ENCODE data around the gene PFKP.

Gene PFKP

DNA sequence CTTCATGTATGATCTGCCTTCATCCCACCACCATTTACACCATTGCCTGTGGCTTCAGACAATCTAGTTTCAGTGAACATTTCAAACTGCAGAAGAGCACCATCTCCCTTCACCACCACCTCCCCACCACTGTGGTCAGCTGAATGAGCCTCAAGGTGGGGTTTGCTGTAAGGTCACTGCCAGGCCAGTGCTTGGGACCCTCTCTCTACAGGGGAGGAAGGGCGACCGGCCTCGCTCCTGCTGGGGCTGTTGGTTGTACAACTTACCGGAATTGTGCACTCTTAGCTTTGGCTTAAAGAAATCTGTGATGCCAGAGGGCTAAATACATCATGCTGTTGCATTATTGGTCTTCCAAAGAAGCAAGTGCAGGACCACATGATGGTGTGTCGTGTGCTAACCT is 26.6 kb downstream of the PFKP start:
- no peaks in the 10 kb centered on the region for H3K9me3 ChIP-seq (ENCODE audit: control insufficient read depth, low read length)
- H2AFZ ChIP-seq, result no peak overlapping the region
- no peak overlapping the region for H3K9ac ChIP-seq
- no peaks in the 10 kb centered on the region for H3K27me3 ChIP-seq (ENCODE audit: control insufficient read depth, insufficient read depth, low read length)
- H3K27ac ChIP-seq, result no peak overlapping the region
- no peaks in the 10 kb centered on the region for H3K4me1 ChIP-seq
- no peak overlapping the region for H3K4me2 ChIP-seq (ENCODE audit: low read length)
- no peaks in the 10 kb centered on the region for H3K79me2 ChIP-seq
- TF ChIP-seq, protein P1, sequence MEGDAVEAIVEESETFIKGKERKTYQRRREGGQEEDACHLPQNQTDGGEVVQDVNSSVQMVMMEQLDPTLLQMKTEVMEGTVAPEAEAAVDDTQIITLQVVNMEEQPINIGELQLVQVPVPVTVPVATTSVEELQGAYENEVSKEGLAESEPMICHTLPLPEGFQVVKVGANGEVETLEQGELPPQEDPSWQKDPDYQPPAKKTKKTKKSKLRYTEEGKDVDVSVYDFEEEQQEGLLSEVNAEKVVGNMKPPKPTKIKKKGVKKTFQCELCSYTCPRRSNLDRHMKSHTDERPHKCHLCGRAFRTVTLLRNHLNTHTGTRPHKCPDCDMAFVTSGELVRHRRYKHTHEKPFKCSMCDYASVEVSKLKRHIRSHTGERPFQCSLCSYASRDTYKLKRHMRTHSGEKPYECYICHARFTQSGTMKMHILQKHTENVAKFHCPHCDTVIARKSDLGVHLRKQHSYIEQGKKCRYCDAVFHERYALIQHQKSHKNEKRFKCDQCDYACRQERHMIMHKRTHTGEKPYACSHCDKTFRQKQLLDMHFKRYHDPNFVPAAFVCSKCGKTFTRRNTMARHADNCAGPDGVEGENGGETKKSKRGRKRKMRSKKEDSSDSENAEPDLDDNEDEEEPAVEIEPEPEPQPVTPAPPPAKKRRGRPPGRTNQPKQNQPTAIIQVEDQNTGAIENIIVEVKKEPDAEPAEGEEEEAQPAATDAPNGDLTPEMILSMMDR (IDR thresholded peaks at IDR 0.05), result no peak
- no peaks in the 10 kb centered on the region for H3K36me3 ChIP-seq (ENCODE audit: control insufficient read depth, insufficient read depth, low read length)
- H3K4me3 ChIP-seq (ENCODE audit: low read depth, low read length), result no peak overlapping the region

DNA sequence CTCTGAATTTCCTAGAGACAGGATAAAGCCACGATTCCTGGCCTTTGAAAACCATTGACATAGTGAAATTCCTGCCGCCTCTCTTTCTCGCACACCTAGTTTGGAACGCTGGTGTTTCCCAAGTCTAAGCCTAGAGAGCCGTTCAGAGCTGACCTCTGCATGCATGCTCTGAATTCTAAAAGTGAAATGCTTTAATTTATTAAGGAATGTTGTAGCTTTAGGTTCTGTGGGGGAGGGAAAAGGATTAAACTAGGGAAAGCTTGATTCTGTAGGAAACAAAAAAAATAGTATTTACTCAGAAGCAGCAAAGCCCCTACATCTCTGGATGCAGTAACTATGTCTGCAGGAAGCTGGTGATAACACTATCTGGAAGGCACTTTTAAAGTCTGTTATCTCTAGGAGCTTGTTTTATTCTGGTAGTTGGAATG is 27.3 kb downstream of the PFKP start:
- Histone ChIP-seq H2AFZ (no peak overlapping the region), H3K9ac (no peak overlapping the region), H3K36me3 (ENCODE audit: control insufficient read depth, insufficient read depth, low read length) (no peaks in the 10 kb centered on the region), H3K79me2 (no peaks in the 10 kb centered on the region), H3K27ac (no peak overlapping the region), H3K9me3 (ENCODE audit: control insufficient read depth, low read length) (no peaks in the 10 kb centered on the region), H3K4me1 (no peaks in the 10 kb centered on the region), H3K4me2 (ENCODE audit: low read length) (no peak overlapping the region), H3K27me3 (ENCODE audit: control insufficient read depth, insufficient read depth, low read length) (no peaks in the 10 kb centered on the region), H3K4me3 (ENCODE audit: low read depth, low read length) (no peak overlapping the region)
- TF ChIP-seq, protein P1 (IDR thresholded peaks at IDR 0.05), result no peak

DNA sequence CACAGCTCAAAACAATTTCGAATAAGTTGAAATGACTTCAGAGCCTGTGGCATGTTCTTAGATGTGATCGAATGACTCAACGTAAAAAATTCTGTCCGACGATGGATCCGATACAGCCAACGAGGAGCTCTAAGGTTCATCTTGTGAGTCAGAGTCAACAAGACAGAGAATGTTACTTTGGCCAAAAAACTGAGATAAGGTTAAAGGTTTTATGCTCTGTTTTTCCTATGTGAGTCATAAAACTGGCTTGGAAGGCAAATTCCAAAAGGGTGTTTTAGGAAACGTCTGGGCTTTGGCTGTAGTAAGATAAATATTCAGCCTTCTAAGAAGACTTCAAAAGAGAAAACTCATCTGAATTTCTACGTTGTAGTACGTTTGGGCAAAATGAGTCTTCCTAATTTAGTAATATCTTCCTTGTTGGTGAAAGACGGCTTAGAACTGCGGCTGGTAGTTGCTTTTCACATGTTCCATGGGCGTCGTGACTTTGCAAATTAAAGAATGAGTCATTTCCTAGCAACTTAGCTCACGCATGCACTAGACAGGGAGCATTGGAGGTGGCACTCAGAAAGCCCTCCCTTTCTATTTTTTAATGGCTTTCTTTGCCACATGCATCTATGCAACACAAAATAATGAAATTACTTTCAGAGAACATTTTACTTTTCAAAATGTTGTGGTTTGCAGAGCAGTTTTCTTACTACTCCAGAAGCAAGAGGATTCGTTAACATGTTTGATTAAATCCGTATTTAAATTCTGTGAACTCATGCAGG is 28.2 kb downstream of the PFKP start:
- Histone ChIP-seq H3K4me1 (no peaks in the 10 kb centered on the region), H3K4me2 (ENCODE audit: low read length) (no peak overlapping the region), H3K9ac (no peak overlapping the region), H3K27ac (no peak overlapping the region), H2AFZ (no peak overlapping the region), H3K27me3 (ENCODE audit: control insufficient read depth, insufficient read depth, low read length) (no peaks in the 10 kb centered on the region), H3K36me3 (ENCODE audit: control insufficient read depth, insufficient read depth, low read length) (no peaks in the 10 kb centered on the region), H3K4me3 (ENCODE audit: low read depth, low read length) (no peak overlapping the region), H3K9me3 (ENCODE audit: control insufficient read depth, low read length) (no peaks in the 10 kb centered on the region), H3K79me2 (no peaks in the 10 kb centered on the region)
- TF ChIP-seq, protein P1 (IDR thresholded peaks at IDR 0.05), result no peak

DNA sequence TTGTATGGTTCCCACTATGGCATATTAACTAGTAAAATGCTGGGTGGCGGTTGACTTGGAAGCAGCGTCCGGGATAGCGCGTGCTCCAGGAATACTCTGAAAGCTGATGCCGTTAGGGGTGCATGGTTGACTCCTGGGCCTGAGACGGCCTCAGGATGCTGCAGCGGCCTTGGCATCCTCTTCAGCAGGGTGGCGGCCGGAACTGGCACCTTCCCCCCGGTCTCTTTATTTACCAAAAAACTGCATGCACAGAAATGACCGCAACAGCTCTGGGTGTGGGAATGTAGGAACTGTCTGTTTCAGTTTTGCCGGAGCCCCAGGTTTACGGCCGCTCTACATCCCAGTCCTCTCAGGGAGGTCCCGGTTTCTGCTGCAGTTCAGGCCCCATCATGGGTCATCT is 28.8 kb downstream of the PFKP start:
- no peaks in the 10 kb centered on the region for H3K4me1 ChIP-seq
- no peak overlapping the region for H3K9ac ChIP-seq

More for the DNA sequence above, 28.8 kb downstream of the PFKP start:
- H3K4me2 ChIP-seq (ENCODE audit: low read length), result no peak overlapping the region
- H2AFZ ChIP-seq, result no peak overlapping the region
- no peaks in the 10 kb centered on the region for H3K36me3 ChIP-seq (ENCODE audit: control insufficient read depth, insufficient read depth, low read length)
- H3K27me3 ChIP-seq (ENCODE audit: control insufficient read depth, insufficient read depth, low read length), result no peaks in the 10 kb centered on the region
- H3K4me3 ChIP-seq (ENCODE audit: low read depth, low read length), result no peak overlapping the region
- H3K27ac ChIP-seq, result no peak overlapping the region
- TF ChIP-seq, protein P1 (IDR thresholded peaks at IDR 0.05), result no peak
- H3K79me2 ChIP-seq, result no peaks in the 10 kb centered on the region
- no peaks in the 10 kb centered on the region for H3K9me3 ChIP-seq (ENCODE audit: control insufficient read depth, low read length)
